ENCODE results near the gene TENT4B.
A peak's percentile ranks its signal among the peaks of the same experiment; 100 is the strongest.

TENT4B gene

DNA sequence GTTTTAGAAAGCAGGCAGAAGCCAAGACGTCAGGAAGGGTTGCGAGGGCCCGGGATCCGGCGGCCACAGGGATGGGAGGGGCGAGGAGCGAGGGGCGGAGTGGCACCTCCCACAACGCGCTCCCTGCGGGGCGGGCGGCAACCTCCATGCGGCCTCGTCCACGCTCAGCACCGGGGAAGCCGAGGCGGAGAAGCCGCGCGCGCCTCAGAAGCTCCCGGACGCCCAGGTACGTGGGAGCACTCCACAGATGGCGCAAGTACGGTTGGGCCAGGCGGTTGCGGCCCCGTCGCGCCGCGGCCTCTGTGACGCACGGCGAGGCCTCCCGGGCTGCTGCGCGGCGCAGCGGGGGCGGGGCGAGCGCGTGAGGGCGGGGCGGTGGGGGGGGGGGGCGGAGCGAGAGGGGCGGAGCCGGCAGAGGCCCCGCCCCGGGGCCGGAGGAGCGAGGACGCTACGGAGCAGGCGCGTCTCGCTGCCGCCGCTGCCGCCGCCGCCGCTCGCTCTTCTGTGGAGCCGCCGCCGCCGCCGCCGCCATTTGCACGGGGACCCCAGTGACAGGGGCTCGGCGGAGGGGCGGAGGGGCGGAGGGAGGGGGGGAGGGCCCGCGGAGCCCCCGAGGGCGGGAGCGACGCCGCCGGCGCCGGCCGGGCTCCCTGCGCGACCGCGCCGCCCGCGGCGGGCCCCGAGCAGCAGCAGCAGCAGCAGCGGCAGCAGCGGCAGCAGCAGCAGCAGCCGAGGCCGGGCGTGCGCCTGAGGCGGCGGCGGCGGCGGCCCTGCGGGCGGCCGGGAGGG lies at the start of gene TENT4B:
Gene TENT4B (plus strand): TSS at position 500 of the 789 bp plus-strand sequence. CDS start 316 bp downstream, outside the sequence.
- peak within 1 kb of the TSS; percentile 90 to 98 for H3K4me3 ChIP-seq (ENCODE audit: low read depth in 1 of 2, low read length in 1 of 2)
- H3K4me1 ChIP-seq (ENCODE audit: control insufficient read depth in 1 of 2, insufficient read depth in 1 of 2, low read depth in 1 of 2, low read length in 1 of 2) = peaks cover 31 to 32% of the 10 kb centered on the region in 2 experiments
- TF ChIP-seq, protein P1, sequence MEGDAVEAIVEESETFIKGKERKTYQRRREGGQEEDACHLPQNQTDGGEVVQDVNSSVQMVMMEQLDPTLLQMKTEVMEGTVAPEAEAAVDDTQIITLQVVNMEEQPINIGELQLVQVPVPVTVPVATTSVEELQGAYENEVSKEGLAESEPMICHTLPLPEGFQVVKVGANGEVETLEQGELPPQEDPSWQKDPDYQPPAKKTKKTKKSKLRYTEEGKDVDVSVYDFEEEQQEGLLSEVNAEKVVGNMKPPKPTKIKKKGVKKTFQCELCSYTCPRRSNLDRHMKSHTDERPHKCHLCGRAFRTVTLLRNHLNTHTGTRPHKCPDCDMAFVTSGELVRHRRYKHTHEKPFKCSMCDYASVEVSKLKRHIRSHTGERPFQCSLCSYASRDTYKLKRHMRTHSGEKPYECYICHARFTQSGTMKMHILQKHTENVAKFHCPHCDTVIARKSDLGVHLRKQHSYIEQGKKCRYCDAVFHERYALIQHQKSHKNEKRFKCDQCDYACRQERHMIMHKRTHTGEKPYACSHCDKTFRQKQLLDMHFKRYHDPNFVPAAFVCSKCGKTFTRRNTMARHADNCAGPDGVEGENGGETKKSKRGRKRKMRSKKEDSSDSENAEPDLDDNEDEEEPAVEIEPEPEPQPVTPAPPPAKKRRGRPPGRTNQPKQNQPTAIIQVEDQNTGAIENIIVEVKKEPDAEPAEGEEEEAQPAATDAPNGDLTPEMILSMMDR (IDR thresholded peaks at IDR 0.05) = peak; percentile 3
- H3K27me3 ChIP-seq = no peaks in the 10 kb centered on the region
- H3K36me3 ChIP-seq = no peaks in the 10 kb centered on the region
- peak within 1 kb of the TSS; percentile 93 for H3K27ac ChIP-seq
- no peaks in the 10 kb centered on the region for H3K9me3 ChIP-seq

DNA sequence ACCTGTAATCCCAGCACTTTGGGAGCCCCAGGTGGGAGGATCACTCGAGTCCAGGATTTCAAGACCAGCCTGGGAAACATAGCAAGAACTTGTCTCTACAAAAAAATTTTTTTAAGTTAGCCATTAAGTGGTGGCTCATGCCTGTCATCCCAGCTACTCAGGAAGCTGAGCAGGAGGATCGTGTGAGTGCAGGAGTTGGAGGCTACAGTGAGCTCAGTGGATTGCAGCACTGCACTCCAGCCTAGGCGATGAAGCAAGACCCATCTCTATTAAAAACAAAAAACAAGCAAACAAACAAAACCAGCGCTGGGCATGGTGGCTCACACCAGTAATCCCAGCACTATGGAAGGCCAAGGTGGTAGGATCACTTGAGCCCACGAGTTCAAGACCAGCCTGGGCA lies 49.3 kb upstream of the TENT4B start:
- Histone ChIP-seq H3K9me3 (no peaks in the 10 kb centered on the region), H3K27me3 (no peaks in the 10 kb centered on the region), H3K36me3 (peaks cover 17% of the 10 kb centered on the region), H3K27ac (no peak overlapping the region), H3K4me3 (ENCODE audit: low read depth in 1 of 2, low read length in 1 of 2) (no peak overlapping the region), H3K4me1 (ENCODE audit: control insufficient read depth in 1 of 2, insufficient read depth in 1 of 2, low read depth in 1 of 2, low read length in 1 of 2) (no peaks in the 10 kb centered on the region)
- TF ChIP-seq, protein P1 (IDR thresholded peaks at IDR 0.05) = no peak

DNA sequence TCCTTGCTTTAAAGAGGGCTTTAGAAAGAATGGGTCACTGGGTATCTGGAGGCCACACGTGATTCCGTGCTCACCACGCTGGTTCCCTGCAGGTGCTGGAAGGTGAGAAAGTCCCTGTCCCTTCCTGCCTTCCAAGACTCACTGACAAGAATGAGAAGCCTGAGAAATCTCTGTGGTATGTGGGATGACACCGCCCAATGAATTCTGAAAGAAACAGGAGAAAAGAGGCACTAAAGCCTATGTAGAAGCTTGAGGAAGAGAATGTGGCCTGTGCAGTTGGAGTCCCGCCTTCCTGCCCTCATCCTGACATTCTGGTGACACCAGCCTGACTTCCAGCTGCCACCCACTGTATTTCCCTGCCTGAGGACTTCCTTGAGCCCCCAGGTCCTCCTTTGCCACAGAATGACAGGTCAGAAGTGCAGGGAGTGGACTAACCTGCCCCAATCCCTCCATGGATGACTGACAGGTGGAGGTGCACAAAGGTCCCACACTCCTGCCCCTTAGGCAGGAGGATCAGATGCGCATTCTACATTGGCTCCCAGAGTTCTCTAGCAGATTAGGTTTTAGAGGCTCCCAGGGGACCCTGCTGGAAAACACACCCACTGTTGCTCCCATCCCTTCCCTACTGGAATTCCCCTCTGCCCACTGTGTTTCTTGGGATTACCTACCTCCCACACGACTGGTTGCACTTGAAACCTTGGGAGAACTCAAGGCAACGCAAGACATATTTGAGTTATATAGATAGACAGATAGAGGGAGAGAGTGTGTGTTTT lies 38.6 kb upstream of the TENT4B start:
- Histone ChIP-seq H3K9me3 (no peaks in the 10 kb centered on the region), H3K4me3 (ENCODE audit: low read depth in 1 of 2, low read length in 1 of 2) (no peak overlapping the region), H3K27ac (no peak overlapping the region), H3K27me3 (no peaks in the 10 kb centered on the region), H3K4me1 (ENCODE audit: control insufficient read depth in 1 of 2, insufficient read depth in 1 of 2, low read depth in 1 of 2, low read length in 1 of 2) (no peaks in the 10 kb centered on the region), H3K36me3 (no peaks in the 10 kb centered on the region)
- TF ChIP-seq, protein P1 (IDR thresholded peaks at IDR 0.05) = no peak

DNA sequence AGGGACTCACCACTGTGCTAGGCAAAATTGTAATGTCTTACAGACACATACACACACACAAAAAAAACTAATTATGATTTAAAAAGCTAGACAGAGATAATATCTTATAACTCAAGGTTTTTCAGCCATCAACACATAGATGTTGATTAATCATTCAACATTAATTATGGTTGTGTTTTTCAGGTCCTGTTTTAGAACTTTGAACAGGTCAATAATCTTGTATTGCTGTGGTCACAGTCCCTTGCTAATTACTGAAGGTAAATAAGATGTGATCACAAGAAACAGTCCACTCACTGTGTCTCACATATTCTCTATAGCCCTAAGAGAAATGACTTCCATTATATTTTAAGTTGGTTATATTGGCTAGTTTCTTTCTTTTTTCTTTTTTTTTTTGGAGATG lies 32.4 kb upstream of the TENT4B start:
- Histone ChIP-seq H3K36me3 (no peaks in the 10 kb centered on the region), H3K27me3 (no peaks in the 10 kb centered on the region), H3K27ac (no peak overlapping the region), H3K9me3 (no peaks in the 10 kb centered on the region), H3K4me3 (ENCODE audit: low read depth in 1 of 2, low read length in 1 of 2) (no peak overlapping the region), H3K4me1 (ENCODE audit: control insufficient read depth in 1 of 2, insufficient read depth in 1 of 2, low read depth in 1 of 2, low read length in 1 of 2) (no peaks in the 10 kb centered on the region)
- TF ChIP-seq, protein P1 (IDR thresholded peaks at IDR 0.05) = no peak

DNA sequence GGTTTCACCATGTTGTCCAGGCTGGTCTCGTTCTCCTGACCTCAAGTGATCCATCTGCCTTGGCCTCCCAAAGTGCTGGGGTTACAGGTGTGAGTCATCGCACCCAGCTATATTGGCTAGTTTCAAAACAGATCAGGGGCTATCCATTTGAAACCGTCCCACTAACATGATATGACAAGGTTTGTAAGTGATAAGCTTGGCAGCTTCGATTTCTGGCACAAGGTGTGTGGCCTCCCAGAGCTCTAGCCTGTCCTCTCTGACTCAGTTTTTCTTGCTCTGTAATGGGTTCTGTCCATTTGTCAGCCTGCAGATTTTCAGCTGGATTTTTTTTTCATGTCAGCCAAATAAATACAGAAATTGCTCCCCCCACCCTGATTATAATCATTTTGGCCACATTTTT lies 31.8 kb upstream of the TENT4B start:
- H3K9me3 ChIP-seq = no peaks in the 10 kb centered on the region
- H3K27me3 ChIP-seq = no peaks in the 10 kb centered on the region
- no peak overlapping the region for H3K4me3 ChIP-seq (ENCODE audit: low read depth in 1 of 2, low read length in 1 of 2)
- H3K4me1 ChIP-seq (ENCODE audit: control insufficient read depth in 1 of 2, insufficient read depth in 1 of 2, low read depth in 1 of 2, low read length in 1 of 2) = no peaks in the 10 kb centered on the region
- TF ChIP-seq, protein P1 (IDR thresholded peaks at IDR 0.05) = no peak
- H3K36me3 ChIP-seq = no peaks in the 10 kb centered on the region
- H3K27ac ChIP-seq = no peak overlapping the region

All from neutrophil (primary cell).